ENCODE results near the gene IL26.

DNA sequence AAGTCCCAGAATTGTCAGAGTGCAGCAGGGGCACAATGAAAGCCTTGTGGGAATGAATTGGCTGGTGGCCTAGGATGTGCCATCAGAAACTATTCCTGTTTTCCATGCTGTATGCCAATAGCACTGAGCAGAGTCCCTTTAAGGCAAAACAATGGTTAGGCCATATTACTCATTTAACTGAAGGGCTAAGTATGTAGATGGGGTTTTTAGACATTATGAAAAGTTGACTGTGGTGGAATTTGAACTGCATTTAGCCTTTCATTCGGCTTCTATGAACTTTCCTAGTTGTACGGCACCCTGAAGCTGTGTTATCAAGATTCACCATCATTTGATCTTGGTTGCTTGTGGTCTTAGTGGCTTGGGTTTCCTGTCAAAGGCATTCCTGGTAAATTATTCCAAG is 24.8 kb downstream of the IL26 start:
- TF ChIP-seq, protein P1, sequence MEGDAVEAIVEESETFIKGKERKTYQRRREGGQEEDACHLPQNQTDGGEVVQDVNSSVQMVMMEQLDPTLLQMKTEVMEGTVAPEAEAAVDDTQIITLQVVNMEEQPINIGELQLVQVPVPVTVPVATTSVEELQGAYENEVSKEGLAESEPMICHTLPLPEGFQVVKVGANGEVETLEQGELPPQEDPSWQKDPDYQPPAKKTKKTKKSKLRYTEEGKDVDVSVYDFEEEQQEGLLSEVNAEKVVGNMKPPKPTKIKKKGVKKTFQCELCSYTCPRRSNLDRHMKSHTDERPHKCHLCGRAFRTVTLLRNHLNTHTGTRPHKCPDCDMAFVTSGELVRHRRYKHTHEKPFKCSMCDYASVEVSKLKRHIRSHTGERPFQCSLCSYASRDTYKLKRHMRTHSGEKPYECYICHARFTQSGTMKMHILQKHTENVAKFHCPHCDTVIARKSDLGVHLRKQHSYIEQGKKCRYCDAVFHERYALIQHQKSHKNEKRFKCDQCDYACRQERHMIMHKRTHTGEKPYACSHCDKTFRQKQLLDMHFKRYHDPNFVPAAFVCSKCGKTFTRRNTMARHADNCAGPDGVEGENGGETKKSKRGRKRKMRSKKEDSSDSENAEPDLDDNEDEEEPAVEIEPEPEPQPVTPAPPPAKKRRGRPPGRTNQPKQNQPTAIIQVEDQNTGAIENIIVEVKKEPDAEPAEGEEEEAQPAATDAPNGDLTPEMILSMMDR (IDR thresholded peaks at IDR 0.05) = no peak
- TF ChIP-seq POLR2A (IDR thresholded peaks at IDR 0.05) = no peak

Data from adrenal gland (tissue), 5 donors.